HG02571 (cell line): ENCODE measurements around the gene NFIL3.
A peak's percentile ranks its signal among the peaks of the same experiment; 100 is the strongest.

Experiments used
- ATAC-seq: cut with Tn5 transposase; IDR thresholded peaks from one replicate; pipeline ENCODE4 v1.9.1; 2021; ENCODE audit warnings: mild to moderate bottlenecking, moderate library complexity; ENCODE audit not compliant: unreplicated experiment

Gene NFIL3

GRCh38 chr9:91361291-91362050, 62.2 kb downstream of the NFIL3 start, which contains the start of gene AUH:
TSS of gene AUH (minus strand) at chr9:91361918. CDS start at chr9:91361889, 29 bp downstream.
- ATAC-seq: peak; percentile 81

GRCh38 chr9:91360551-91361290, 62.9 kb downstream of the NFIL3 start:
- no peak for ATAC-seq

GRCh38 chr9:91359734-91360470, 63.7 kb downstream of the NFIL3 start:
- no peak for ATAC-seq

- ATAC-seq: no peak
Observed at GRCh38 chr9:91359083-91359482, 64.5 kb downstream of the NFIL3 start.
